Keratinocyte (primary cell): ENCODE results near the gene CCDC172.

Experiments
- CTCF ChIP-seq, 3 experiments: IDR thresholded peaks in 1 of 3; conservative IDR thresholded peaks in 1 of 3; optimal IDR thresholded peaks in 1 of 3; 2 replicates in 2 of 3; 3 replicates in 1 of 3; pipeline versions ENCODE3 to v1.5.1; 2011; ENCODE audit warnings: low read length in 3 of 3, mild to moderate bottlenecking in 3 of 3, moderate library complexity in 2 of 3, control low read depth in 1 of 3, inconsistent platforms in 1 of 3; ENCODE audit not compliant: insufficient read depth in 2 of 3; ENCODE audit errors: extremely low read depth in 1 of 3
- EZH2 ChIP-seq: IDR thresholded peaks from one replicate; pipeline ENCODE4 v1.6.1; 2012; ENCODE audit warnings: inconsistent platforms, mild to moderate bottlenecking, low read length, moderate library complexity

- no peak for TF ChIP-seq CTCF (optimal IDR thresholded peaks at IDR 0.05 in 1 of 3, IDR thresholded peaks at IDR 0.05 in 1 of 3, conservative IDR thresholded peaks at IDR 0.05 in 1 of 3; ENCODE audit: extremely low read depth in 1 of 3, insufficient read depth in 2 of 3, low read length in 3 of 3)
- TF ChIP-seq EZH2: no peak
Measured at GRCh38 chr10:116324227-116324950, at the start of gene CCDC172.
